ENCODE results near the gene ATP6V1G2.

ATP6V1G2 gene

GRCh38 chr6:31547727-31548543 lies 1.5 kb upstream of the ATP6V1G2 start:
- DNase-seq (ENCODE audit: low read depth), result no peak

GRCh38 chr6:31546958-31547726 lies 734 bp upstream of the ATP6V1G2 start, which contains the start of gene NFKBIL1:
NFKBIL1 (plus strand) TSS chr6:31547608; CDS start chr6:31547695, 87 bp downstream.
- DNase-seq (ENCODE audit: low read depth), result peak; percentile 95

GRCh38 chr6:31545291-31545690 lies 1.1 kb downstream of the ATP6V1G2 start:
- DNase-seq (ENCODE audit: low read depth), result no peak

- no peak for DNase-seq (ENCODE audit: low read depth)
Observed at GRCh38 chr6:31544676-31545075, 1.7 kb downstream of the ATP6V1G2 start.

- DNase-seq (ENCODE audit: low read depth), result no peak
Observed at GRCh38 chr6:31543639-31544038, 2.8 kb downstream of the ATP6V1G2 start.

GRCh38 chr6:31541658-31542521 lies 4.5 kb downstream of the ATP6V1G2 start, which contains the start of gene DDX39B:
DDX39B (minus strand) TSS chr6:31542003; CDS start chr6:31540532, 1,471 bp downstream.
- peak; percentile 96 for DNase-seq (ENCODE audit: low read depth)

- no peak for DNase-seq (ENCODE audit: low read depth)
Observed at GRCh38 chr6:31541059-31541657, 5.2 kb downstream of the ATP6V1G2 start.

GRCh38 chr6:31540640-31541039 lies 5.8 kb downstream of the ATP6V1G2 start:
- no peak for DNase-seq (ENCODE audit: low read depth)

GRCh38 chr6:31538805-31539400 lies 7.5 kb downstream of the ATP6V1G2 start:
- no peak for DNase-seq (ENCODE audit: low read depth)

- DNase-seq (ENCODE audit: low read depth), result no peak
Observed at GRCh38 chr6:31535538-31536324, 10.7 kb downstream of the ATP6V1G2 start.

- no peak for DNase-seq (ENCODE audit: low read depth)
Observed at GRCh38 chr6:31534521-31535040, 11.8 kb downstream of the ATP6V1G2 start.

- DNase-seq (ENCODE audit: low read depth), result no peak
Observed at GRCh38 chr6:31534011-31534410, 12.4 kb downstream of the ATP6V1G2 start.

- no peak for DNase-seq (ENCODE audit: low read depth)
Observed at GRCh38 chr6:31533455-31533841, 13.0 kb downstream of the ATP6V1G2 start.

- no peak for DNase-seq (ENCODE audit: low read depth)
Observed at GRCh38 chr6:31532644-31533454, 13.6 kb downstream of the ATP6V1G2 start.

- no peak for DNase-seq (ENCODE audit: low read depth)
Observed at GRCh38 chr6:31531771-31532643, 14.4 kb downstream of the ATP6V1G2 start.

GRCh38 chr6:31531162-31531561 lies 15.2 kb downstream of the ATP6V1G2 start:
- DNase-seq (ENCODE audit: low read depth), result no peak

- DNase-seq (ENCODE audit: low read depth), result no peak
Observed at GRCh38 chr6:31530659-31531058, 15.7 kb downstream of the ATP6V1G2 start.
